PFSK-1 (cell line): Measurements from ENCODE around the gene RIPOR3.

Experiments
- FOXP2 ChIP-seq: optimal IDR thresholded peaks from 2 replicates; pipeline ENCODE3; 2011; ENCODE audit warnings: borderline replicate concordance, control low read depth, inconsistent platforms; ENCODE audit not compliant: insufficient read depth; ENCODE audit errors: extremely low read length, extremely low read depth
- POLR2AphosphoS5 ChIP-seq: IDR thresholded peaks from 2 replicates; pipeline ENCODE4 v1.6.1; 2012; ENCODE audit warnings: low read depth, mild to moderate bottlenecking, control low read depth, low read length, moderate library complexity
- REST ChIP-seq, 2 experiments: IDR thresholded peaks; 2 replicates each; pipeline versions ENCODE4 v1.6.1 to v1.8.0; 2011 to 2012; ENCODE audit warnings: low read depth in 2 of 2, low read length in 2 of 2, control low read depth in 1 of 2, inconsistent platforms in 1 of 2, mild to moderate bottlenecking in 1 of 2, moderate library complexity in 1 of 2; ENCODE audit not compliant: insufficient read depth in 1 of 2
- SIN3A ChIP-seq: IDR thresholded peaks from 2 replicates; pipeline ENCODE4 v1.6.1; 2012; ENCODE audit warnings: mild to moderate bottlenecking, low read length, moderate library complexity, borderline replicate concordance; ENCODE audit not compliant: insufficient read depth
- TAF1 ChIP-seq: IDR thresholded peaks from 2 replicates; pipeline ENCODE4 v1.6.1; 2012; ENCODE audit warnings: low read length, control low read depth, borderline replicate concordance; ENCODE audit not compliant: insufficient read depth

- TF ChIP-seq TAF1 = no peak
- TF ChIP-seq POLR2AphosphoS5 = no peak
- no peak for TF ChIP-seq REST (IDR thresholded peaks at IDR 0.05; ENCODE audit: insufficient read depth in 1 of 2, low read depth in 2 of 2, low read length in 2 of 2)
- TF ChIP-seq SIN3A = no peak
- TF ChIP-seq FOXP2 = no peak
These were observed 11.0 kb downstream of the RIPOR3 start for GRCh38 chr20:50680105-50680960.
